GM18867 (cell line): ENCODE data around the gene XRCC4.

Source experiments
- ATAC-seq: cut with Tn5 transposase; IDR thresholded peaks from one replicate; pipeline ENCODE4 v1.9.1; 2021; ENCODE audit warnings: mild to moderate bottlenecking, moderate library complexity; ENCODE audit not compliant: unreplicated experiment

XRCC4 gene

DNA sequence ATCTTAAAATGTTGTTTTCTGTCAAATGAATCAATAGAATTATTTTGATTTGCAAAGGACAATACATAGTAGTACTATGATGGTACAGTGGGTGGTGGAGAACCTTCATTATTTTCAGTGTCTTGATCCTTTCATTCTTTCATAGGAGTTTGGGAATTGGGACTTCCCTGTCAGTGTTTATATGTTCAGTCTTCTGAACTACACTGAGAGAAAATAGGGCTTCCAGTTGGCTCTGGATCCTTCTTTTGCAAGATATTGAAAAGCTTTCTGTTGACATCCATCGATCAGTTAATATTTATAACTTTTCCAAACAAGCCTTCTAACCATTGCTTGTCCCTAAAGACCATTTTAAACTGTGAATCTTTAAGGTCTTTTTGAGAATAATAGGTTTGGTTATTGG, 94.7 kb downstream of the XRCC4 start:
- no peak for ATAC-seq

DNA sequence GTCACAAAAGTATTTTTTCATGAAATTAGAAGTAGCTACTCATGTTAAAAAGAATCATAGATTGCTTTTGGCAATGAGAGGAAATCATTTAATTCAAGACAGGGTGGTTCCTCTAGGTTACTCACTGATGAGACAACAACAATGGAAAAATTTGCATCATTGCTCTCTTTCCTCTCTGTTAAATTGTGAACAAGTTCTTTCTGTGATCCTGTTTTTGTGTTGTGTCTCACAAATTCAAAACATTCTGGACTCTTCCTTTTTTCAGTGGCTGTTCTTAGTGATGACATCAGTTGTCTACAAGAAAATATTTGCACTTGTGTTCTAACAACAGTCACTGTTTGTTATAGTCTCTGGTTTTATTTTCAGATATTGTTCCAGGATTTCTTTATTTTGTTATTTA, 95.3 kb downstream of the XRCC4 start:
- no peak for ATAC-seq

DNA sequence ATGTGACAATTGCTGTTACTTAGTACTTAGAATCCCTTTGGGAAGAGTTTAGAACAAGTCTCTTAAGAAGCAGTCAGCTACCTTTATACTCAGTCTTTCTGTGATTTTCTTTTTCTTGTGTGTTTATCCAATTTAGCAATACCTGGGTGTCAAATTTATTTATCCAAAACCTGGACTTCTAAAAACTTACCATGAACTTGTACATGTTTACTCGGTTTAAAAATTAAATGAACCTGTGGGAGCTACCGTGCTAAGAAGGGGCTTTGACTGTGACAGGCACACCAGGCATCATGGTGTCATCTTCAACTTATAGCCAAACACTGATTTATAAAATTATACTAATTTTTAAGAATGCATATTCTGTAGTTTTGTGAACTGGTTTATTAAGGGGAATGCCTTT, 96.5 kb downstream of the XRCC4 start:
- no peak for ATAC-seq

DNA sequence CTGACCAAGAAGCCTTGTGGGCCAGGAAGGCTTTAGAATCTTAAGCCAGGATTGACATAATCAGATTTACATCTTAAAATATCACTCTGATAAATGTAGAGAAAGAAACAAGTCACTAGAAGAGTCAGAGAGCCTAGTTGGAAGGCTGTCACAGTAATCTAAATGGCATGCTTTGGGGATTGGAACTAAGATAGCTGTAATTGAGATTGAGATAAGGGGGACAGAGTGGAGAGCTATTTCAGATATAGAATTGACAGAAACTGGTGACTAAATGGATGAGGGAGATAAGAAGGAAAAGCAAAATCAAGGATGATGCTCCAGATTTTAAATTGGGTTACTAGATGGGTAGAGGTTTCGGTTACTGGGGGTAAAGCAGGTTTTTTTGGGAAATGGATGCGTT, 100.5 kb downstream of the XRCC4 start:
- ATAC-seq, result no peak

DNA sequence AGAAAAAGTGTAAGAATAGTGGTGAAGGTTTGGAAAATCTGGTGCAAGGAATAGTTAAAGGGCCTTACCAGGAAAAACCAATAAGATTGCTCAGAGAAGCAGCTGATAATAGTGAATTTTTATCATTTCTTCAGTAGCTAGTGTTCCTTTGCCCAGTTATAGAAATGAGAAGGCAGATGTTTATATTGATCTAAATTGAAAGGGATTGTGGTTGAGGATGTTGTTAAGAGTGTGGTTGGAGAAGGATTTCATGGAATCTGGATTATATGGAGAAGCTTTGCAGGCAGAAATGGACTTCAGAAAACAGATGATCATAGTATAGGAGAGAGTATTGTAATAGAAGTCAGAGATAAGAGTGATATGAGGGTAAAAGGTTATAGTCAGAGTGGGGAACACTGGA, 102.6 kb downstream of the XRCC4 start:
- ATAC-seq, result no peak

DNA sequence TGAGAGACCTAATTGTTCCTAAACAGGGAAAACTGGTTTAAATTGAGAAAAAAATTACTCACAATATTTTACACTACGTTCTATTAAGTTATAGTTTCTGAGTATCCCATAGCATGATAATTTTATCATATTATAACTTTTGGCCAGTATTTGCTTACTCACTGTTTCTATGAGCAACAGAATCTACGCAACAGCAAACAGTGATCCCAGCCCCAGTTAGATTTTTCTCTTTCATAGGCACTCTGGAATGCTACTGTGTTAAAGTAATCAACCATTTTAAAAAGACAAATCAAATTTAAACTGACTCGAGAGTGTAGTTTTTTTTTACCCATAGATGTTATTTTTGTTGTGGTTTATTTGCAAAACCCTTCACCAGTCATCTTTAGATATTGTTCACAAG, 107.2 kb downstream of the XRCC4 start:
- no peak for ATAC-seq

DNA sequence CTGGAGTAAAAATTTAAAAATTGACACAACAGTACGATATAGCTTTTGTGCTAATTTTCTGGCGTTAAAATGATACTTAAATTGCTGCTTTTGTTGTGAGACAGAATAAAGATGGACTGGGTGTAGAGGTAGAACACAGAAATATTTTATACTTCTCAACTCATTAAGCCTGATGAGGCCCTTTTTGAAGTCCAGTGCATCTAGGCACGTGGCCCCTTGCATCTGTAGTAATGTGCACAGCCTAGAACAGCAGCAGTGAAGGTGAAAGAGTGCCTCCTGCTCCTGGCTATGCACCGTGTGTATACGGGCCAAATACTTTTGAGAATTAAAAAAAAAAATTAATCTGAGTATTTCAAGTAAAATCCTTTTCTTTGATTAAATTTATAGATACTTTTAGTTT, 115.6 kb downstream of the XRCC4 start:
- ATAC-seq, result no peak

DNA sequence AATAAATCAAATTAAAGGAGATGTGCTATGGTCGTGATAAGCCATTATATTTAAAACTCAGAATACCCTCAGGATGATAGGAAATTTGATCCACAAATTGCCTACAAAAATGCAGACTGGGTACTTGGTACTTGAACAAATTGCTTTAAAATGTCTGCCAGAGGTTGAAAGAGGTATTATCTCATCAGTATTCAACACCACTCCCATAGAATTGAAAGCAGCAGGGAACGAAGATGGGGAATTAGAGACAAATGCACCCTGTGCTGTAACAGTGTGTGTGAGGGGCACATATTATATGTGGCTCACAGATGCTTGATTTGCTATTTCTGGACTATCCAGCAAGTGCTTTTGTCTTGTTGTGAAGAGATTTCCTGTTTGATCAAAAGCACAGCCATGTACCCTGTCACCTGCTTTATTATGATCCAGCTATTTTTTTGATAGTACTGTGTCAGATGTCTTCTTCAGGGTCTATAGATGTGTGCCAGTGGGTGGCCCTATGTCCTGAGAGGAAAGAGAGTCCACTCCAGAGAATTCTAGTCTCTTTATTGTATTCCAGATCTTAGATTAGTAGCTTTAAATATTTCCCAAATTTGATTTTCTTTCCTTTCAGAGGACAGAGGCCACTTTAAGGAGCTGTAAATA, 120.1 kb downstream of the XRCC4 start:
- no peak for ATAC-seq

DNA sequence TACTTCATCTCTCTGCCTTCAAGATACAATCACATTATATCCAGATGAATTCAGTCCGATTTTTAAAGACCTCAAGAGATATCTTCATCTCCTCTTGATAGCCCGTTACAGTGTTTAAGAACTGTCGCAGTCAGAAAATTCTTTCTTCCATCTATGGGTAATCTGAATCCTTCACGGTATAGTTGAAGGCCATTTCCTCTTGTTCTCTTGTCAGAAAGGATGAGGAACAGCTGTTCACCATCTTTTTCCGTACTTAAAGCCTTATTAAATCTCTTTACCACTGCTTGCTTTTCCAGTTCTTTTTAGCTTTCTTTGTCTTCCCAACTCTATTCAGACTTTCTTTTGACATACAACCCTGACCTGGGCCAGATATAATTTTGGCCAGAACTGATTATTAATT, 121.8 kb downstream of the XRCC4 start:
- ATAC-seq, result no peak

DNA sequence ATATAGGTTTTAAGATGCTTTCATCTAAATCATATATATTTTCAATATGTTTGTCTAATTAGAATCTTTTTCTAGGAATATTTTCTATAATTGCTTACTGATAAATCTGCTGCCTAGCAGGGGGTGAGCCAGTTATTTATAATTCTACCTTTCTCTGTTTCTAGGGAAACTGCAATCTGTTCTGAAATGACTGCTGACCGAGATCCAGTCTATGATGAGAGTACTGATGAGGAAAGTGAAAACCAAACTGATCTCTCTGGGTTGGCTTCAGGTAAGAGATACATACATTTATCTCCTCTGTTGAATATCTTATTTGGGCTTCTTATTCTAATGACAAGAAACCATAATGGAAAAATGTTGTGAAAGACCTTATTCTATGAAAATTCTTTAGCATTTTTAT, 127.3 kb downstream of the XRCC4 start:
- ATAC-seq, result no peak

DNA sequence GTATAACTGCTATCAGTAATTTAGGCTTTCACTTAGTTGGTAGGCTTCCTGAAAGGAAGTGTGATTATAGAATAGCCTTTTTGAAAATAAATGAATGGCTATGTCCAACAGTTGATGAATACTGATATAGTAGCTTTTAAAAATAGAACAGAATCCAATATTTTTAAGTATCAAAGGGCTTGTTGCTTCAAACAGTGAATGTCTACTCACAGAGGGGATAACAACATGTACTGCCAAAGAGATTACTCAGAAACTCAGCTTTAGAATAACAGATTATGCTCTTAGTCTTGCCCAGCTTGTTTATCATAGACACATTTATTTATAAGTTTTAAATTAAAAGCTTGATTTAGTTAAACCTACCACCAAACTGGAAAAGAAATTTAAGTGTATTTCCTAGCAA, 132.6 kb downstream of the XRCC4 start:
- no peak for ATAC-seq

DNA sequence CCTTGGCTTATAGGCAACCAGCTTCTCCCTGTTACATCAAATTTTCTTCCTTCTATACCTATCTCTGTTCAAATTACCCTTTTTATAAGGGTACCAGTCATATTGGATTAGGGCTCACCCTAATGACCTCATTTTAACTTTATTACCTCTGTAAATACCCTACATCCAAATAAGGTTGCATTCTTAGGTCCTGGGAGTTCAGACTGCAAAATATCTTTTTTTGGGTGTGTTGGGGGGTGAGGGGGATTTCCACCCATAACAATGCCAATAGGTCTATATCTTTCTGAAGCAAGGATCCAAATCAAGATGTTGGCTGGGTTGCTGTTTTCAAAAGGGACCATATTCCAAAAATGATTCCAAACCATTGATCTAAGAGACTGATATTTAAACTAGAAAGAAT, 141.7 kb downstream of the XRCC4 start:
- ATAC-seq, result no peak

DNA sequence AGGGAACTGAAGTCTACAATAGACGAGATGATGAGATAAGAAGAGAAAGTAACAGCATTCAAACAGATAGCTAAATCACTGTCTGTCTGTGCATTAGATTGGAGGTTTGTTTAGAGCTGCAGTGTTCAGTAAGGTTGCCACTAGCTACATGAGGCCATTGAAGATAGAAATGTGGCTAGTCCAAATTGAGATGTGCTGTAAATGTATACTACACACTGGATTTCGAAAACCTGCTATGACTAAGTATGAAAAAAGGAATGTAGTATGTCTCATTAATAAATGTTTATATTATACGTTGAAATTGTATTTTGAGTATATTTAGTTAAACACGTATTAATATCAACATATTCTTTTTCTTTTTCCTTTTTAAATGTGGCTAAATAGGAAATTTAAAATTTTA, 142.1 kb downstream of the XRCC4 start:
- no peak for ATAC-seq

DNA sequence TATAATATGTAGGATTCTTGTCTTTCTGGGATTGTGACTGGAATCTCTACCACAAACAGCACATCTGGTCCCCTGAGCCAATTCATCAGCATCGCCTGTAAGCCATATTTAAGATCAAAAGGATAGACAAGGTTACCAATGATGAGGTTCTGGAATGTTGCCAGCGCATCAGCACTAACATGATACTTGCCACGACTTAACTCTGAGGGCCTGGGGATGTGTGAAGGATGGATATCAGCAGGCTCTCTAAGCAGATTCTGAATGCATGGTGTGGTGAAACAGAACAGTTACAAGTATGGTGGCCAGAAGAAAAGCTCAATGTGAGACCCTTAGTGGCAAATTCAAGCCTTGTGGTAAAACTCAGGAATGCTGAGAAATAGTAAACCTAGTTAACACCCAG, 143.0 kb downstream of the XRCC4 start:
- no peak for ATAC-seq

DNA sequence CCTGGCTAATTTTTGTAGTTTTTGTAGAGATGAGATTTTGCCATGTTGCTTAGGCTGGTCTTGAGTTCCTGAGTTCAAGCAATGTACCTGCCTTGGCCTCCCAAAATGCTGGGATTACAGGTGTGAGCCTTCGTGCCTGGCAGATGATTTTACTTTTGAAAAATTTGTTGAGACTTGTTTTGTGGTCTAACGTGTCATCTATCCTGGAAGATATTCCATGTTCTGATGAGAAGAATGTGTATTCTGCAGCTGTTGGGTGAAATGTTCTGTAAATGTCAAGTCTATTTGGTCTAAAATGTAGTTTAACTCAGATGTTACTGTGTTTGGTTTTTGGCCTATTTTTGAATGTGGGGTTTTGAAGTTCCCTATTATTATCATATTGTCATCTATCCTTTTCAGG, 145.6 kb downstream of the XRCC4 start:
- ATAC-seq, result no peak

DNA sequence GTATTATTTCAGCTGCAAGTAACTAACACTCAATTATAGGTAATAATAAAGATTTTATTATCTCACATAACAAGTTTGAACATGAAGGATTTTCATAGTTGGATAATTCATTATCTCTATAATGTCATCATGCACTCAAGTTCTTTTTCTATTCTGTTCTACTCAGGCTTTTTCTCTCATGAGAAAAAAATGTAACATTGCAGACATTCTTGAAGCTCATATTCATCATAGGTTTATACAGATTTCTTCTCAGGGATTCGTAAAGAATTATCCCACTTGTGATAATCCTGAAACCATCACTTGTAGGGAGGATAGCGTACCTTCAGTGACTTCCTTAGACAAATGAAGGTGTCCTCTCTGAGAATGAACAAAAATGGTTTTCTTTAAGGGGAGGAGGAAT, 150.3 kb downstream of the XRCC4 start:
- ATAC-seq, result no peak

DNA sequence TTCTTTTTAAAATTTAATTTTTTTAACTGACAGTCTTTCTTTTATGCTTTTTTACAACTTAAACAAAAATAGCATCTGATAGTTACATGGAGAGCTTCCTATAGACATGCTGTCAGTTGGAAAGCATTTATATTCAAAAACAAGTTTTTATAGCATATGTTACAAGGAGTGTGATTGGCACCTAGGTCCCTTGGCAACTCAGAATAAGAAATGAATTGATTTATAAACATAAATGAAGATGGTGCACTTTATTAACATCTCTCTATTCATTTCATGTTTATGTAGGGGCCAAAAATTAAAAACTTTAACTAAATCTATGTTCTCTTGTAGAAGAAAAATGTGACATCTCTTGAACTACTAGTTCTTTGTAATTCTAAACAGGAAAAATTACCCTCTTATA, 153.2 kb downstream of the XRCC4 start:
- no peak for ATAC-seq

DNA sequence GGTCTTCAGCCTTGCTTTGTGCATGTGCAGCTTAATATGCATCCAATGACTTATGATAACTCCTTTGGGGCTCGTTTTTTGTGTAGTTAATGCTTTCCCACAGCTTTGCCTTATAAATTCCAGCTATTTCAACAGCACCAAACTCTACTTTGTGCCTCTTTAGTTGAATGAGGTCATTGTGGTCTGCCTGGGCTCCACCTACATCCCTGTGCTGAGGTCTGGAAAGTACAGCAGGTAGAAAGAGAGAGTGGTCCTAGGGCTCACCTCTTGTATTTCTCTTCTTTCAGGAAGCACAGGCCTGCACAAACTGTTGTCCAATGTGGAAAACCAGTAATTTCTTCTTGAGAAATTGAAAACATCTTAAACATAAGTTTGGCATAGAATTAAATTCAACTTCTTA, 167.2 kb downstream of the XRCC4 start:
- ATAC-seq, result no peak

DNA sequence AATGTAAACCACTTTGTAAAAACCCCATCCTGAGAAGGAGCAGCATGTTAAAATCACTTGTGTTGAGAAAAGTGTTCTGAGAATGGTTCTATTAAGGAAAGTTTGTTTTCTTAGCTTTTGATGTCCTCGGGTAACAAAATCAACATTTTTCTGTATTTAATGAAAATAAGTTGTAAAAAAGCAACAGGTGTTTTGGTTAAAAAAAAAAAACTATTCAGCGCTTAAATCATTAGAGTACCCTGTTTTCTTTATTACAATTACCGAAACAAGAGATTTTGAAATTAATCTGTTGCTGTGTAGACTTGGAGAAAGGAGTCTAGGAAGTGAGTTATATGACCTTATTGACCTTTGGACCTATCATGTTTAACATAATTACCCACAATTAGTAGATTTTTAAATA, 167.7 kb downstream of the XRCC4 start:
- ATAC-seq, result no peak

DNA sequence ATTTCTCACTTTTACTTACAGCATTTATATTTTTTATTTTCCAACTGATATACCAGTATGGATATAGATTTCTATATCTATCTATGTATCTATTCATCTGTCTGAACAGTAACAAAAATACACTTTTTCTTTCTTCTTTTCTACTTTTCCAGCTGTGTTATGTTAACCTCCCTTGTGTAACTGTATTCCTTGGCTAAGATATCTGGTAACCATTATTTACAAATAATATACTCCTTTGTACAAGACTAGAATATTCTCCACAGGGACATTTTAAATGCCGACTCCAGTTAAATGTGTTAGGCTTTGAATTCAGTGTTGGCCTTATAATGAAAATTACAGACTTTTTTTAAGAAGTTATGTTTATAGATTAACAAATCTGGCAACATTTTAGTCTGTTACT, 168.7 kb downstream of the XRCC4 start:
- ATAC-seq, result no peak

DNA sequence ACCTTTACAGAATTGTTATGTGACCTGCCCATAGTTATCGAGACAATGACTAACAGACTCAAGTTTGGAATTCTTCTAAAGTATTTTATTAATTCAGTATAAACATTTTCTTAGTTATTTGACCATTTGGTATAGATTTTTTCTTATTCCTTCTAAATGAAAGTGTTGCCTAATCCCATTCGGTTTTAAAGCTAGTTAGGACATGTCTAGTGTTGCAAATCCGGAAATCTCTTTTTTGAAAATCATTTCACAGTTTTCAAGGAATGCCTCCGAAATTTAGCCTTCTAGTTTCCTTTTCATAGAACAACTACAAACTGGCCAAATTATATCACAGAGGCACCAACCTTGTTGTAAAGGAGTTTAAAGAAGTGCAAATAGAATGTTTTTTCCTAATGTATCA, 171.8 kb downstream of the XRCC4 start:
- no peak for ATAC-seq

DNA sequence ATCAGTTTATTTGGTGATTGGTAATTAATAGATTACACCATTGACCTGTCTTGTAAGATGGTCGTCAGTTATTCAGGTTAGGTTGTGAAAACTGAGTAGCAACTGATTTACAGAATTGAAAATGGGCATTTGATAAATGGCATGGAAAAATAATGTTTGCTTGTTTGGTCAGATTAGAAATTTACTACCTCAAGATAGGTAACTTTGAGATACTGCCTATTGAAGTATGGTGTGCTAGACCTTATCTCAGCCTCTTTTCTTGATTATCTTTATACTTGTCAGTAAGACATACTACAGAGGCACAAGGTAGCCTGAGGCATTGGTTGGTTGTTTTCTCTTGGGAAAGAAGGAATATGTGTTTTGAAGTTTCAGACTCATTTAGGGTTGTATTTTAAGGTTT, 174.5 kb downstream of the XRCC4 start:
- ATAC-seq, result no peak

DNA sequence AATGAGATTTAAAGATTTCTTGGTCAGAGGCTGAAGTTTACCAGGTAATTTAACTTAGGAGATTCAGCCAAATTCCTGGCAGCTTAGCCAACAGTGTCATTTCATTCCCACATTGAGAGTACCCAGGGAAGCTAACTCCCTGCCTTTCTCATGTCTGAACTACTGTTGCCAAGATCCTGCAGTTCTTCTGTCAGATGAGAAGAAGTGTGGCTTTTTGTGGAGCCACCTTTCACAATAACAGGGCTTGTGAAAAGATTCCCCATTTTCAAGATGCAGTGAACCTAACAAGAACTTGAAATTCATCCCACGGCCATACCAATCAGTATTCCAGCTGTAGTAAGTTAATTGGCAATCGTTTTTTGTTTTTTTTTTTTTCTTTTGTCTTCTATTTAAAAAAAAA, 176.4 kb downstream of the XRCC4 start:
- no peak for ATAC-seq

DNA sequence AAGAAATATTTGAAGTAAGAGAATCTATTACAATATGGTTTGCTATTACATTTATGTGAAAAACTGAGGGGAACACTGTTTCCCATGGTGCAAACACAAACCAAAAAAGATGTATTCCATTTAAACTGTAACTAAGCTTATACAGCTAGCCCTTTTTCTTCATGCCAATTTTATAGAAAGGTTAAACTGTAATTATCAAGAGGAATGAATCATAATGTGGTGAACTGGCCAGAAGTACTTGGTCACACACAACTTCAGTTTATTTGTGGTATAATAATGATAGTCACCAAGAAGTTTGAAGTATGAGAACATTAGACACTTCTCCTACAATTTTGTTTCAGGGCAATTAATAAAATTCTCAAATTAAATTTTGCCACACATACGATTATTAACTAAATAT, 177.9 kb downstream of the XRCC4 start:
- no peak for ATAC-seq
